GM10847 (cell line): Measurements from ENCODE around the gene CELF5.

ENCODE experiments used
- POLR2A ChIP-seq: IDR thresholded peaks from 2 replicates; pipeline ENCODE4 v1.6.1; 2011; ENCODE audit not compliant: insufficient read length; ENCODE audit errors: extremely low read depth

CELF5 gene

DNA sequence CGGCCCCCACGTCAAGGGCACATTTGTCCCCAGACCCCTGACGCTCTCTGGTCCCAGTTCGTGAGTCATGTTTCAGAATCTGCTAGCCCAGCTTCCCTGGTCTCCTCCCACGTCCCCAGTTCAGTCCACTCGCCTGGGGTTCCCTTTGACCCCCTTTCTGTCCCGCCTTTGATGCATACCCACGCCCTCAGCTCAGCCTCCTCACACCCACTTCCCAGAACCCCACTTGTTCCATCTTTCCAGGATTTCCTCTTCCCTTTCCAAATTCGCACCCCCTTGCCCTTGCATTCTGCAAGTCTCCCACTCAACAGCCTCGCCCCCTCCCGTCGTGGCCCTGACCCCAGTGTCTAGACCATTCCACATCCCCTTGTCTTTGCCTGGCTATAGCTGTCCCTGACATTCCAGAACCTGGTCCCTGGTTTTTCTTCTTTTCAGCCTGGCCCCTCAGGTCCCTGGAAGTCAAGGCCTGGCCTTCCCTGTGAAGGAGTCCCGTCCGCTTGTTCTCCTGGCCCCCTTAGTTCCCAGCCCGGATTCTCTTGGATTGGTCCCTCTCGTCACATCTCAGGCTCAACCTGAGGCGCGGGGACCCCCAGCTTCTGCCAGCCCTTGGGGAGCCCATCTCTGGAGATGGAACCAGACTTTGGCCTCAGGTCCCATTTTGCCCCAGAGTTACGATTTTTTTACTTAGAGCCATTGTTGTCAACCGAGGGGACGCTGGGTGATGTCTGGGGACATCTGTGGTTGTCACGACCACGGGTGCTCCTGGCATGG, 37.4 kb upstream of the CELF5 start:
- no peak for TF ChIP-seq POLR2A

DNA sequence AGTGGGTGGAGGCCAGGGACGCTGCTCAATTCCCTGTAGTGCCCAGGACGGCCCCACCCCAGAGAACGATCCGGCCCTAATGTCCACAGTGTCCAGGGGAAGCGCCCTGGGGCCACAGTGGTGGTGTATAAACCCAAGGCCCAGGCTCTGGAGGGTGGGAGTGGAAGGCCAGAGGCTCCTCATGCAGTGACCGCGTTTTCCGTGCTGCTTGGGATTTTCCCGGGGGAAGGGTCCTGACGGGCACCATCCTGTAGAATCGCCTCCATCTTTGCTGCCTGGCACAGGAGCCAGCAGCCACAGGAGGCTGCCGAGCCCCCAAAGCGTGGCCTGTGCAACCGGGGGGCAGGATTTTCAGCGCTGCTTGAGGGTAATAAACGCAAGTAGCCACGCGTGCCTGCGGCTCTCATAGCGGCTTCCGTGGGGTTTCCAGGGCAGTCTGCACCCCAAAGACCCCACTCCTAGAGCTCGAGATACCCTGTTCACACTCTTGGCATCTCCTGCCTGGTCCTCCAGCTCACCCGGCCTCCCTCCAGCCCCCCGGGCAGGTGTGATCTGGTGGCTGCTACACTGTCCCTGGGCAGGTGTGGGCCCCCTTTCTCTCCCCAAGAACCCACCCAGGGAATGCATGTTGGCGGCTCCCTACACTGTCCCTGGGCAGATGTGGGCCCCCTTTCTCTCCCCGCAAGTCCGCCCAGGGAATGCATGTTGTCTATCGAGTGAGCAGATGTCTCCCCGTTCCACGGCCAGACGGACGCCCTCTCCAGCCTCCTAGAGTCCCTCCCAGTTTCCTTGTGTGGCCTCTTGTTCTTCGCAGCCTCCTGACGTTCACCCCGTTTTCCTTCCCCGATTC, 36.6 kb upstream of the CELF5 start:
- no peak for TF ChIP-seq POLR2A

DNA sequence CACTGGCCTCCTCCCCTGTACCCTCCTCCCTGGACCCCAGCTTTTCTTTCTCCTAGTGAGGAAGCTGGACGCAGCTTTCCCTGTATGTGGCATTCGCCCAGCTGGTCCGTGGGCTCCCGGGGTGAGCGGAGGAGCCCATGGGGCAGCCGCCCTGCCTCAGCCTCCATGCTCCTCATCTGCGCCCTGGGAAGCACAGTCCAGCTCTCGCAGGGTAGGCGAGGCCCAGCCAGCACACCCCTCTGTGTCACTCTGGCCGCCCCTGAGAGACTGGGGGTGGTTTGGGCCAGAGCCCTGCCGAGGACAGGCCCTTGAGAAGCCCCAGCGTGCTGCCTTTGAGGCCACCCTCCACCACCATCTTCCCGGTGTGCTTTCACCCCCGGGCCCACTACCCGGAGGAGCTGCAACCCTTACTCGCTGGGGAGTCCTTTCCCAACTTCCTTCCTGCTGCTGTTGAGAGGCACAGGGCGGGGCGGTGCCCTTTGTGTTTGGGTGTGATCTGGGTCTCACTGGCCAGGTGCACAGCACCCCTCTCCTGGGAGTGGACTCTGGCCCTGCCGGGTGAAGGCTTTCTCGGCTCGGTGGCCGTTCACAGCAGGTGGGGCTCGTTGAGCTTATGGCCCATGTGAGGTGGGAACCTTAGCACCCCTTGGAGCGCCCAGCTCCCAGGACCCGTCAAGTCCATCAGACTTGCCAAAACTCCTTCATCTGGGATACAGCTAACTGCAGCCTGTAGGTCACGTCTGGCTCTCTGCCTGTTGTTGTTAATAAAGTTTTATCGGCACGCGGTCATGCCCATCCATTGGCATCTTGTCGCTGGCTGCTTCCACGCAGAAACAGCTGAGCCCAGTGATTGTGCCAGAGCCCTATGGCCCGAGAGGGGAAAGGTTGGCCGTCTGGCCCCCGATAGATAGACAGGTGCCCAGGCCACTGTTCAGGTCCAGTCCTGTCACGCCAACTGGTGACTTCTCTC, 35.5 kb upstream of the CELF5 start:
- TF ChIP-seq POLR2A, result no peak

DNA sequence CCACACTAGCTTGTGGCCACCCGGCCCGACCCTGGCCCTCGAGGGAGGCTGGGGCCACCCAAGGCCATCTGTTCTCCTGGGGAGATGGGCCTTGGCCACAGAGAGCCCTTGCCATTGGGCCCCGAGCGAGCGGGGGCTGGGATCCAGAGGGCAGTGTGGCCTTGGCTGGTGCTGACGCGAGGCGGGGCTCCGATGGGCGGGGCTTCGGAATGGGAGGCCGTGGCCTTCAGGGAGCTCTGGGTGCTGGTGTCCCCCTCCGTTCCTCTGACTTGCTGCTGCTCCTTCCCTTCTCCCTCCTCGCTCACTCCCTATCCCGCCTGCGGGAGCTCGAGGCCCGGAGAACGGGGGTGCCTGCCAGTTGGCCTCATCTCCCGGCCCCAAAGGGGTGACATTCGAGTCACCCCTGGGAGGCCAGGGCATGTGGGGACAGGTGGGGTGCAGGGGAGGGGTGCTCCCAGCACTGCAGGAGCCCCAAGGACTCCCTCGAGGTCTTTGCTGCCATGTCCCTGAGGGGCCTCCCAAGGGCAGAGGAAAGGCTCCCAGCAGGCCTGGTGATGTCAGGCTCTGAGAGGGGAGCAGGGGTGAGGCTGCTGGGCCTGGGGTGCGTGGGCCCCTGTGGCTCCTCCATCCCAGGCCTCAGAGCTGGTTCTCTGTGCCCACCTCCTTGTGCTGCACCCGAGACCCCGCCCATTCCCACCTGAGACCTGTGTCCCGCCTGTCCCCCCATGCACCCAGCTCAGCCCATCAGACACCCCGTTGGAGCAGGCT, 34.6 kb upstream of the CELF5 start:
- no peak for TF ChIP-seq POLR2A

DNA sequence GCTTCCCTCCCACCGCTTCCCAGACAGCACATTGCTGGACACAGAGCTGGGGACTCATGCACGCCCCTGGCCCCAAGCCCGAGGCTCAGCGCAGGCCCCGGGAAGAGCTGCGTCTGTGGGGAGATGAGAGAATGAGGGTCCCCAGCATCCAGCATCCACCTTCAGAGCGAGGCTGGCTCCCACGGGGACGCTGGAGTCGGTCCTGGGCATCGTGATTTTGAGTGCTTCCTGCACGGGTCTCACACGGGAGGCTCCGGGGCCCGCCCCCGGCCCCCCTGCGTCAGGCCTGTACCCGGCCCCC, 34.0 kb upstream of the CELF5 start:
- TF ChIP-seq POLR2A, result no peak

DNA sequence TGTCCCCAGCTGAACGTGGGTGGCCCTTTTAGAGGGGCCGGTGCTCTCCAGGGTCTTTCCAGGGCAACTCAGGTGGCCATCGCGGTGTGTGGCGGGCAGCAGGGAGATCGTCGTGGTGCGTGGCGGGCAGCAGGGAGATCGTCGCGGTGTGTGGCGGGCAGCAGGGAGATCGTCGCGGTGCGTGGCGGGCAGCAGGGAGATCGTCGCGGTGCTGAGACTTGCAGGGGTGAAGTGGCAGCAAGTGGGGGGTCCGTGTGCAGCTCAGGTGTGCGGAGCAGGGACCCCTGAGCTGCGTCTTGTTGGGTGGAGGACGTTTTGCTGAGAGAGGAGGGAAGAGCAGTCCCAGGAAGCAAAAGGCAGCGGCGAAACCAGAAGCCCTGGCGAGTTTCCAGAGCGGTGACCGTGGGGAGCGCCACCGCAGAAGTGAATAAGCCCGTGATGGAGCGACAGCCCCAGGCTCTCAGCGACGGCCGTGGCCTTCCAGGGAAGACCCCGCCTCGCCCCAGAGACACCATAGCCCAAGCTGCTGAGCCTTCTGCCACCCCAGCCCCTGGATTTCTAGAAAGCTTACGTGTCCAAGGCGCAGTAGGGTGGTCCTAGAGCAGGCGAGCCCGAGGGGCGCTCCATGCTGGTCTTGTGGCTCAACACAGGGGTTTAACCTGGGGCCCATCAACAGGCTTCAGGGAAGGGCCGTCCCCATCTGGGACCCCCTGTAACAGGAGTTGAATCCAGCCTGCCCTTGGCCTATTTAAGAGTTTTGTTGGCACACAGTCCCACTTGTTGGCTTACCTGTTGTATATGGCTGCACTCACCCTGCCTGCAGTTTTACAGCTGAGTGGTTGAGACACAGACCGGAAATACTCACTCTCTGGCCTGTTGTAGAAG, 33.3 kb upstream of the CELF5 start:
- TF ChIP-seq POLR2A, result no peak

DNA sequence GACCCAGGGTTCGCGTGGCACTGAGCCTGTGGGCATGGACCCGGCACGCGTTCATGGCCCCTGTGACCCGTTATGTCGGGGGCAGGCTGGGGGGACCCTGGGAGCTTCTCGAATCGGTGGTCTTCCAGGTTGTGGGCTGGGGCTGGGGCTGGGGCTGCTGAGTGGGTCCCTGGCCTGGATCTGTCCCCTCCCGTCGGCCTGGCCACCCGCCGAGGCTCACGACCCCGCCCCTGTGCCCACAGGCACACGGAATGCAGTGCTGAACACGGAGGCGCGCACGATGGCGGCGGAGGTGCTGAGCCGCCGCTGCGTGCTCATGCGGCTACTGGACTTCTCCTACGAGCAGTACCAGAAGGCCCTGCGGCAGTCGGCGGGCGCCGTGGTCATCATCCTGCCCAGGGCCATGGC, 32.2 kb upstream of the CELF5 start:
- TF ChIP-seq POLR2A, result no peak

DNA sequence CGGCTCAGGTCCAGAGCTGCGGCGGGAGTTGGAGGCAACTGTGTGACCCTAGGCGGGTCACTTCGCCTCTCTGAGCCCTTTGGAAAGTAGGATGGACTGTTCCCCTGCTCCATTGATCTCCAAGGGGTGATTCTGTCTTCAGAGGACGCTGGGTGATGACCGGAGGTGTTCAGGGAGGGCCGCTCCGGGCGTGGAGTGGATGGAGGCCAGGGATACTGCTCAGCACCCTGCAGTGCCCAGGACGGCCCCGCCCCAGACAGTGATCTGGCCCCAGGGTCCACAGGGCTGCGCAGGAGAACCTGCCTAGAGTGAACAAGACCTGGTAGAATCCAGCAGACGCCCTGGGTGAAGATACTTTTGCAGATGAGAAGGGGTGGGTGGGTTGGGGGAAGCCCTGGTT, 31.8 kb upstream of the CELF5 start:
- no peak for TF ChIP-seq POLR2A

DNA sequence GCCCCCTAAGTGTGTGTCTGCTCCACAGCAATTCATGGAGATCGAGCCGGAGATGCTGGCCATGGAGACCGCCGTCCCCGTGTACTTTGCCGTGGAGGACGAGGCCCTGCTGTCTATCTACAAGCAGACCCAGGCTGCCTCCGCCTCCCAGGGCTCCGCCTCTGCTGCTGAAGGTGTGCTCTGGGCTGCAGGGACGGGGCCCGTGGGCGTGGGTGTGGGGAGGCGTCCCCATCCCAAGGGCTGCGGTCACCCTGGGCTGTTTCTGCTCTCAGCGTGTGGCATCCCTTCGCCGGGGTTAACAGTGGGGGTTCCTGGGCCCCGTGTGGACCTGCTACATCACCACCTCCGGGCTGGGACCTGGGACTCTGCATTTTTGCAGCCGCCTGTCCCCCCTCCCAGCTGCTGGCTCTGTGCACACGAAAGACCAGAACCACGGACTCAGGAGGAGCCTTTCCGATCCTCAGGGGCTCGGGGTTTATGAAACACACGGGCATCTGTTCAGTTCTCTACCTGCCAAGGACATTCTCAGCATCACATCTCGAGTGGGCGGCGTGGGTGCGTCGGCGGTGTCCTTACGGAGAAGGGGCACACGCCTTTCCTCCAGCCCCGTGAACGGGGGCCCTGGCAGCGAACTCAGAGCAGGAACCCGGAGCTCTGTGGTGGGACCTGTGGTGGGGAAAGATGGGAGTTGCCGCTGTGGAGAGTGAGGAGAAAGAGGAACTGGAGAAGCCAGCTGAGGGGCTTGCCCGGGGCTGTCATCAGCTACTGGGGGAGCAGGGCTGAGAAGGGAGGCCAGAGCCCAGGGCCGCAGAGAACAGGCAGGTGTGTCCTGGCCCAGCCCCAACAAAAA, 31.0 kb upstream of the CELF5 start:
- no peak for TF ChIP-seq POLR2A

DNA sequence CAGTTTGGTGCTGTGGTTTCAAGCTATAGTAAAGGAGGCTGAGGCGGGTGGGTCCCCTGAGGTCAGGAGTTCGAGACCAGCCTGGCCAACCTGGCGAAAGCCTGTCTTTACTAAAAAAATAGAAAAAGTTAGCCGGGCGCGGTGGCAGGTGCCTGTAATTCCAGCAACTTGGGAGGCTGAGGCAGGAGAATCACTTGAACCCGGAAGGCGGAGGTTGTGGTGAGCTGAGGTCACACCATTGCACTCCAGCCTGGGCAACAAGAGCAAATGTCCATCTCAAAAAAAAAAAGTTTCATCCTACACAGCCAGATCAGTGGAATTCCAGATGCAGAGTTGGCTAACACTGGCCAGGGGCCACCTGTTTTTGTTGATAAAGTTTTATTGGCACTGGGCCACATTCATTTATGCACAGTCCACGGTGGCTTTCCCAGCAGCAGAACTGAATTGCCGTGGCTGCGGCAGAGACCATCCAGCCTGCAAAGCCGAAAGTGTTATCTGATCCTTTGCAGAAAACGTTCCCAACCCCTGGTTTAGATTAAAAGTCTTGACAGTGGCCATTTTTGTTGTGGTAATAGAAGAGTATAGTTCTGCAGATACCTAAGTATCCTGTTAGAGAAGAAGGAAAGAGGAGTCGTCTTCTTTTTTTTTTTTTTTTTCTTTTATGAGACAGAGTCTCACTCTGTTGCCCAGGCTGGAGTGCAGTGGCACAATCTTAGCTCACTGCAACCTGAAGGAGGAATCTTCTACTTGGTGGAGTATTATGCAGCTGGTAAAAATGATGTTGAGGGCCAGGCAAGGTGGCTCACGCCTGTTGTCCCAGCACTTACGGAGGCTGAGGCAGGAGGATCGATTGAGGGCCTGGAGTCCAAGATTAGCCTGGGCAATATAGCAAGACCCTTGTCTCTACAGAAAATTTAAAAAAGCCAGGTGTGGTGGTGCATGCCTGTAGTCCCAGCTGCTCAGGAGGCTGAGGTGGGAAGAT, 30.1 kb upstream of the CELF5 start:
- TF ChIP-seq POLR2A, result no peak

DNA sequence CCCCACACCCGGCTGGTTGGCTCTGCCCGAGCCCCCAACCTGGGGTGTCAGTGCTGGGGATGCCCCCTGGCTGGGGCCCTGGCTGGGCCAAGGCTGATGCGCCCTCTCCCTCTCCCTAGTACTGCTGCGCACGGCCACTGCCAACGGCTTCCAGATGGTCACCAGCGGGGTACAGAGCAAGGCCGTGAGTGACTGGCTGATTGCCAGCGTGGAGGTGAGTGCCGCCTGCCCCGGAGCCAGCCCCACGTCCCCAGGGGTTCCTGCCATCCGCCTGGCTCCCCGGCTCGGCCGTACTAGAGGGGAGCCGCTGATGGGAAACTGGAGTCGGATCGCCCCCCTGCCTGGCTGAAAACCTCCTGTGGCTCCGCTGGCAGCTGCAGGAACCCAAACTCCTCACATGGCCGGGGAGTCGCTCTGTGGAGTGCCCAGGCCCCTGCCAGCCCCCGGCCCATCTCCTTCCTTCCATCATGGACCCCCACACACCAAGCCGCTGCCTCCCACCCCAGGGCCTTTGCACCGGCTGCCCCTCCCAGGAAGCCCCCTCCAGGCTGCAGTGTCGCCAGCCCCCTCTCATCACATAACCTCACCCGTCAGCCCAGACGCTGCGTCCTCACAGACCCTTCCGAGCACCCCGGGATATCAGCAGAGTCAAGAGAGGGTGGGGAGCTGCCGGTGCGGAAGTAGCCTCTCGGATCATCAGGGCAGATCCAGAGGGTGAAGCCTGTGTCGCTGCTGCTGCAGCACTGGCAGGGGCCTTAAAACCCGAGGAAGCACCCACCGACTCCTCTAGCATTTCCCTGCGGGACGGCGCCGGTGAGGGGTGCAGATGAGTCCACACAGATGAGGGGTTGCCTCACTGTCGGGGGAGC, 28.2 kb upstream of the CELF5 start:
- no peak for TF ChIP-seq POLR2A
